HG03378 (cell line): Measurements from ENCODE around the gene OR8H1.

Experiments
- ATAC-seq: cut with Tn5 transposase; IDR thresholded peaks from one replicate; pipeline ENCODE4 v1.9.1; 2021; ENCODE audit warnings: mild to moderate bottlenecking, moderate library complexity; ENCODE audit not compliant: unreplicated experiment

Gene OR8H1

GRCh38 chr11:56292154-56292553 lies at the start of gene OR8H1:
OR8H1 (minus strand) TSS chr11:56292254; CDS start chr11:56291062, 1,192 bp downstream.
- no peak for ATAC-seq

GRCh38 chr11:56340289-56340688 lies 48.2 kb upstream of the OR8H1 start:
- ATAC-seq: no peak

DNA sequence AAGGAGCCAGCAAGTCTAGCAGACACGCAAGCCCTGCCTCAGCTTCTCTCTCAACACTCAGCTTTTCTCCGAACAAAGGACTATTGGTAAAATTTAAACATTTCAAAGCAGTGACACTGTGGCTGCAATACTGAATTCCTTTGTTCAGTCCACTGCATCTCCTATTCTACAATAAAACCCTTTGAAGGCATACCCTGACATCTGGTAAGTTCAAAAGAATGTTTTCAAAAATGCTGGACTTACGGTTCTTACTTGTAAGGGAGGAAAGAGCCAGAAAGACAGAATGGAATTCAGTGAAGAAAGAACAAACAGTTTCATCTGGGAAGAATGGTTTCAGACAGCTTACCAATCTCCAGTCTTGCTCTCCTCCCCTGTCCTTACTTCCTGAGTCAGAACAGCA lies 41.1 kb upstream of the OR8H1 start:
- no peak for ATAC-seq

DNA sequence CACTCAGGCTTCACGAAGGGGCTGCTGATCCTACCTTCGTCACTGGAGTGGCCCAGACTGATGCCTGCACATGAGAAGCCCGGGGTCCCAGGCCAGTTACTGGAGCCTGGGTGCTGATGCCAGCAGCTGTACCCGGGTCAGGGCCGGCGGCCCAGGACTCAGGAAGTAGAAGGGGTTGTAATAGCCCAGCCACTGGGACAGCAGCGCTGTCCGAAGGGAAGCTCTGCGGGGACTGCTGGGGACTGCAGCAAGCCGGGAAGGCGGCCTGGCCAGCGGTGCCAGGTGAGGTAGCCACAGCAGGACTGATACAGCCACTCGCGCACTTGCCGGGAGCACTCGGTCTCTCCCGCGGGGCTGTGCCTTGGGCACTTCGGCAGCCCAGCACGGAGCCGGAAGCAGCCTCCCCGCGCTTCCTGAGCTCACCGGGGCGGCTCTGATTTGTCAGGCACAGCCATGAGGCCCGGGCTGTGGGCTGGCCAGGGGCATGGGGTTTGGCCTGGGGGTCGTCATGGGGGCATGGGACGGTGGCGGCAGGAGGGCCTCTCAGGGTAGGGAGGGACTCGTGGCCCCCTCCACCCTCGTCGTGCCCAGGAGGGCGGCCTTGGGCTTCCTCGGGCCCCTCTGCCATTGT lies 39.9 kb upstream of the OR8H1 start:
- ATAC-seq: no peak

DNA sequence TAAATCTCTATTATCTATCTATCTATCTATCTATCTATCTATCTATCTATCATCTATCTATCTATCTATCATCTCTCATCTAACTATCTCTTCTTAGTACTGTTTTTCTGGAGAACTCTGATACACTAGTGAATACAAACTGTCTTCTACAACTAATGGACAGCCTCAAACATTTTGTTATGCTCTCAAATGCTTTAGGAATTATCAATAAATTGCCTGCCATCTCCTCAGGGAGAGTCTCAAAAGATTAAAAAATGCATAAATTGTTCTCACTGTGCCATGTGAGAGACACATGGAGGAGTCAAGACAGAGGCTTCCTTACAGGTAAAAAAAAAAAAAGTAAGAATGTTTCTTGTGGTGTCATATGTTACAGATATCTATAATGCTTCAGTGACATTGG lies 22.8 kb upstream of the OR8H1 start, which contains the start of gene OR8K3:
OR8K3 (plus strand) TSS at position 301 of the 400 bp plus-strand sequence. CDS start 3,163 bp downstream, outside the sequence.
- ATAC-seq: no peak

DNA sequence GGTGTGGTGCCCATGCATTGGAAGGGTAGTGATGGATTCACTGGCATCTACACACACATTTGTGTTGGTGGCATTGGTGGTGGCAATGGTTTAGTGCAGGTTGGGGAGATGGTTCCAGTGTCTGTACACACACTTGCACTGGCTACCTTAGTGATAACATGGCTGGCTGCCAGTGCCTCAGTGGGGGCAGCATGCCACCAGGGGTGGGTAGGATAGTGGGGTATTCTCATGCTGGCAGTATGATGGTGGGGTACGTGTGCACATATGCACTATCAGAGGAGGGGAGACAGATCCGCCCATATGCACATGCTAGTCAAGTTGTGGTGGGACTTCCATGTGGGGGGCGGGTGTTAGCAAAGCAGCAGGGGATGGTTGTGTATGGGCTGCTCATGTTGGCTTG lies 15.8 kb upstream of the OR8H1 start:
- no peak for ATAC-seq

- ATAC-seq: no peak
Observed at GRCh38 chr11:56296898-56297297, 4.8 kb upstream of the OR8H1 start.

- no peak for ATAC-seq
Observed at GRCh38 chr11:56273854-56274253, 18.2 kb downstream of the OR8H1 start, which contains the start of gene OR5T1. OR5T1 (plus strand) TSS chr11:56274154; CDS start chr11:56275639, 1,485 bp downstream.

GRCh38 chr11:56271092-56271491 lies 21.0 kb downstream of the OR8H1 start:
- ATAC-seq: no peak

DNA sequence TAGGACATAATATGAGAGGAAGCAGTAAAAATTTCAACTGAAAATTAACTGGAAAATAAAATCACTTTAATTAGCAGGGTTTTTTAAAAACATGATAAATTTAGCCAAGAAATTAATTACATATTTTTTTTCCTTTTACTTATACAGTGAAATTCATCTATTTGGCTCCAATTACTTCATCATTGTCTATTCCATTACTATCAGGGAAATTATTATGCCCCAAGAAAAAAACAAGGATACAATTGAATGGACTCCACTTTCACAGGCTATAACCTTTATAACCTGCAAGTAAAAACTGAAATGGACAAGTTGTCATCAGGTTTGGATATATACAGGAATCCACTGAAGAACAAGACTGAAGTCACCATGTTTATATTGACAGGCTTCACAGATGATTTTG lies 40.1 kb downstream of the OR8H1 start, which contains the start of gene OR5T3:
OR5T3 (plus strand) TSS at position 301 of the 400 bp plus-strand sequence; CDS start at position 301, 0 bp downstream.
- no peak for ATAC-seq
